IPS-11a (cell line): Measurements from ENCODE around the gene COL6A2.
"Not testable (repeated sequence)": the region's sequence is repeated elsewhere in the genome, so short reads cannot be mapped to it uniquely, and the experiment has no call there.

Experiments
- H3K4me3 ChIP-seq: one replicate; pipeline ENCODE4 v1.5.1; 2013; ENCODE audit warnings: low read depth, low read length, control low read depth

The COL6A2 gene

DNA sequence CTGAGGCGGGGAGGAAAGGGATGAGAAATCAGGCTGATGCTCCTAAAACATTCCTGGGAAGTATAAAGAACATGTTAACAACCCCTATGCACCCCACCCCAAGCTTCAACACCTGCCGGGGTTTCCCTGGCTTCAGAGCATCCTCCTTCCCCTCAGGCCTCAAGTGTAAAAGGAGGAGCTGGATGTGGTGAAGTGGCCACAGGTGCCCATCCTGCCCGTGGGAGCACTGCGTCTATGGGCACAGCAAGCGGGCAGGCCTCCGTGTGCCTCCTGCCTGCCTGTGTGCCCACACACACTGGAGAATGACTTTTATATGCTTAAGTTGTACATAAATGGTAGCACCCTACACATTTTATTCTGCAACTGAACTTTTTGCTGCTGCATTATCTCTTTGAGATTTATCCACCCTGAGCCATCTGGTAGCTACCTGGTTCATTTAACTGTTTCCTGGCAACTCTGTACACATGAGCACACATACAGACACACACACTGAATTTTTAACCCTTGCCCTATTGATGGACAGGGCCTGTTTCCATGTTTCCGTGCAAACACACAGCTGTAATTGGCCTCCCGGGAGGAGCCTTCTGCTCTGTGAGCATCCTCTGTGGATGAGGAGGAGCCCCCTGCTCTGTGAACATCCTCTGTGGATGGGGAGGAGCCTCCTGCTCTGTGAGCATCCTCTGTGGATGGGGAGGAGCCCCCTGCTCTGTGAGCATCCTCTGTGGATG lies 70.9 kb downstream of the COL6A2 start:
- no peak overlapping the region for H3K4me3 ChIP-seq

DNA sequence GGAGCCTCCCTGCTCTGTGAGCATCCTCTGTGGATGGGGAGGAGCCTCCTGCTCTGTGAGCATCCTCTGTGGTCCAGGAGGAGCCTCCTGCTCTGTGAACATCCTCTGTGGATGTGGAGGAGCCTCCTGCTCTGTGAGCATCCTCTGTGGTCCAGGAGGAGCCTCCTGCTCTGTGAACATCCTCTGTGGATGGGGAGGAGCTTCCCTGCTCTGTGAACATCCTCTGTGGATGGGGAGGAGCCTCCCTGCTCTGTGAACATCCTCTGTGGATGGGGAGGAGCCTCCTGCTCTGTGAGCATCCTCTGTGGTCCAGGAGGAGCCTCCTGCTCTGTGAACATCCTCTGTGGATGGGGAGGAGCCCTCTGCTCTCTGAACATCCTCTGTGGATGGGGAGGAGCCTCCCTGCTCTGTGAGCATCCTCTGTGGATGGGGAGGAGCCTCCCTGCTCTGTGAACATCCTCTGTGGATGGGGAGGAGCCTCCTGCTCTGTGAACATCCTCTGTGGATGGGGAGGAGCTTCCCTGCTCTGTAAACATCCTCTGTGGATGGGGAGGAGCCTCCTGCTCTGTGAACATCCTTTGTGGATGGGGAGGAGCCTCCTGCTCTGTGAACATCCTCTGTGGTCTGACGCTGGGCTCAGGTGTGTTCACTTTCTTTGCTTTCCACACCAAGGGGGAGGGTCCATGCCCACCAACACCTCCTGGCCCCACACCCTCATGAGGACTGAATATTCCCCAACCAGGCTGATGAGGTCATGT lies 72.7 kb downstream of the COL6A2 start:
- H3K4me3 ChIP-seq, result not testable (repeated sequence)

DNA sequence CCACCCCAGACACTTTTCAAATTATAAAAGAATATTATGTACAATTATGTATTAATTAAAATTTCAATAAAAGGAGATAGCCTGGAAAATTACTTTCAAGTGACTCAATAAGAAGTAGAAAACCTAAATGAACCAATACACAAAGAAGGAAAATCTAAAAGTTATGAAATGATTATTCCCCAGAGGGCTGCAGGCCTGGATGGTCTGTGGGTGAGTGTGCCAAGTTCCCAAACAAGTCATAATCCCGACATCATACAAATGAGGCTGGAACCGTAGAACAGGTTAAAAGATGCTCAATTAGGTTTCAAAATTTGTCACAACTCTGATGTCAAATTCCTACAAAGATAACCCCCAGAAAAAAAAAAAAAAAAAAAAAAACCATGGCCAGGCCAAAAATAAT lies 73.7 kb downstream of the COL6A2 start:
- no peak overlapping the region for H3K4me3 ChIP-seq

DNA sequence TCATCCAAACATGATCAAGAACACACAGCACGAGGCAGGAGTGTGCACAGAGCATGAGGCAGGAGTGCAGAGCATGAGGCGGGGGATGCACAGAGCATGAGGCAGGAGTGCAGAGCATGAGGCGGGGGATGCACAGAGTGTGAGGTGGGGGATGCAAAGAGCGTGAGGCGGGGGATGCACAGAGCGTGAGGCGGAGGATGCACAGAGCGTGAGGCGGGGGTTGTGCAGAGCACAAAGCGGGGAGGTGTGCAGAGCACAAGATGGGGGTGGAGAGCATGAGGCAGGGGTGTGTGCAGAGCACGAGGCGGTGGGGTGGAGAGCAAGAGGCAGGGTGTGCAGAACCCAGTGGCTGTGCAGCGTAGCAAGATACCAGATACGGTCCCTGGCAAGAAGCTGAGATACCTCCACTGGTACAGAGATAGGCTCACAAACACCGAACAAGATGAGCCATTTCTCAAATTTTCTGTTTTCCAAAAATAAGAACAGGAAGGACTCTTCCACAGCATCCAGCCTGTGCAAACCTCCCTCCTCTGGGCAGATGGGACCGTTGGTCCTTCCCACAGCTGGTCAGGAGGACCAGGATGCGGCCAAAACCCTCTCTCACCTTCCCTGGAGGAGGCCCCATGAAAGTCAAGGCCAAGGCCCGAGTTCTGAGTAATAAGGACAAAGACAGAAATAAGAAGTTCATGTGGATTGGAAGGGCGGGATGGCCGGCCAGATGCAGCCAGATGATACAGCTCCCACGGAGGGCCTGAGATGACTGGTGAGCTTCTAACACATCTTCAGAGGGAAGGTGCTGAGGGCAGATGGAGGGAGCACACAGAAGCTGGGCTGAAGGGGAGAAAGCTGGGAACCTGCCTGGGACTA lies 74.3 kb downstream of the COL6A2 start:
- H3K4me3 ChIP-seq, result no peak overlapping the region

DNA sequence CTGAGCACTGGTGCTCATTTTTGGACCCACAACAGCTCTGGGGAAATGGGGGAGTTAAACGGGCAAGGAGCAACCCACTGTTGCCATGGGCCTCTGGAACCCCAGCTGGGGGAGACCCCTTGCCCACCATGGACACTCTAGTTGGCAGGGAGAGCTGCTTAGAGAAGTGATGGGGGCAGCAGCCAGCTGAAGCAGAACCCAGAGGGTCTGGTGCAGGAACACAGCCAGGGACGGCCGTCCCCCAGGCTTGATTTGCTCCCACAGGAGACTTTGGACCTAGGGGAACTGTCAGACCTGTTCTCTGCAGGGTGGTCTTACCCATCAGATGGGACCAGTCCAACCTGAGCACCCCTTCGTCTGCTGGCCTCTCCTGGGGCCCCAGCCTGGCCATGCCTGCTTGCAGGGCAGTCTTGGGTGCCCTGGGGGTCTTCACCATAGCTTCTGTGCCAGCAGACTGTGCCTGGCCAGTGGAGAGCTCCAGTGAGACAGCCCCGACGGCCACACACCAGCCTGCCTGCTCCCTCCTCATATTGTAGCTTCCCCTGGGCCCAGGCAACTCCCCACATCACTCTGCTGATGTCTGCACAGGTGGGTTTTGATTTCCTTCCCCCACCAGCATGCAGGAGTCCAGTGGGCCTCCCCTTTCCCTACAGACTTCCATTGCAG lies 75.1 kb downstream of the COL6A2 start:
- no peak overlapping the region for H3K4me3 ChIP-seq

DNA sequence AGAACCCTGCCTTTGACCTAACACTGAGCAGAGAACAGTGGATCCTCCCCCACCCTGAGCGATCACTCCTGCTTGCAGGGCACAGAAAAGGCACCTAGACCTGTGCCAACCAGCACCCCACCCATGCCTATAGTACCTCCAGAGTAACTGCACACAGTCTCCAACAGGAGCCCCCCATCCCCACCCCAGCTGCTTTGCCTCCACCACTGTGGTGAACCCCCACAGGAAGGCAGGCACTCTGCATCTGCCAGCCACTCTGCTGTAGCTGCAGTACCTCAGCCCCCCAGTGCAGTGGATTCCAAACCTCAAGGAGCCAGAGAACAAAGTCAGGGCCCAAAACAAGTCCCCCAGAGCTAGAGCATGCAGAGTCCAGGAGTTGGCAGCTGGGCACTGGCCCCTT lies 75.7 kb downstream of the COL6A2 start:
- no peak overlapping the region for H3K4me3 ChIP-seq

DNA sequence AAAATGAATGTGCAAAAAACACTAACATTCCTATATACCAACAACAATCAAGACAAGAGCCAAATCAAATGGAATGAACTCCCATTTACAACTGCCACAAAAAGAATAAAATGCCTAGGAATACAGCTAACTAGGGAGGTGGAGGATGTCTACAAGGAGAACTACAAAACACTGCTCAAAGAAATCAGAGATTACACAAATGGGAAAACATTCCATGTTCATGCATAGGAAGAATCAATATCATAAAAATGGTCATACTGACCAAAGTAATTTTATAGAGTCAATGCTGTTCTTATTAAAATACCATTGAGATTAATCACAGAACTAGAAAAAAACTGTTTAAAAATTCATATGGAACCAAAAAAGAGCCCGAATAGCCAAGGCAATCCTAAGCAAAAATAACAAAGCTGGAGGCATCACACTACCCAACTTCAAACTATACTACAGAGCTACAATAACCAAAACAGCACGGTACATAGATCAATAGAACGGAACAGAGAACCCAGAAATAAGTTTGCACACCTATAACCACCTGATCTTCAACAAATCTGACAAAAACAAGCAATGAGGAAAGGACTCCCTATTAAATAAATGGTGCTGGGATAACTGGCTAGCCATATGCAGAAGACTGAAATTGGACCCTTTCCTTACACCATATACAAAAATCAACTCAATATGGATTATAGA lies 78.7 kb downstream of the COL6A2 start:
- not testable (repeated sequence) for H3K4me3 ChIP-seq

DNA sequence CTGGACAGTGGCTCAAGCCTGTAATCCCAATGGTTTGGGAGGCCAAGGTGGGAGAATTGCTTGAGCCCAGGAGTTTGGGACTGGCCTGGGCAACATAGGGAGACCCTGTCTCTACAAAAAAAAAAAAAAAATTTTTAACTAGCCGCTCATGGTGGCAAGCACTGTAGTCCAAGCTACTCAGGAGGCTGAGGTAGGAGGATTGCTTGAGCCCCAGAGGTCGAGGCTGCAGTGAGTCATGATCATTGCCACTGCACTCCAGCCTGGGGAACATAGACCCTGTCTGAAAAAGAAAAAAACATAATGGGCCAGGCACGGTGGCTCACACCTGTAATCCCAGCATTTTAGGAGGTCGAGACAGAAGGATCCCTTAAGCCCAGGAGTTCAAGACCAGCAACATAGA lies 81.0 kb downstream of the COL6A2 start:
- H3K4me3 ChIP-seq, result no peak overlapping the region
